ENCODE measurements around the gene SLC13A3.

Gene SLC13A3

DNA sequence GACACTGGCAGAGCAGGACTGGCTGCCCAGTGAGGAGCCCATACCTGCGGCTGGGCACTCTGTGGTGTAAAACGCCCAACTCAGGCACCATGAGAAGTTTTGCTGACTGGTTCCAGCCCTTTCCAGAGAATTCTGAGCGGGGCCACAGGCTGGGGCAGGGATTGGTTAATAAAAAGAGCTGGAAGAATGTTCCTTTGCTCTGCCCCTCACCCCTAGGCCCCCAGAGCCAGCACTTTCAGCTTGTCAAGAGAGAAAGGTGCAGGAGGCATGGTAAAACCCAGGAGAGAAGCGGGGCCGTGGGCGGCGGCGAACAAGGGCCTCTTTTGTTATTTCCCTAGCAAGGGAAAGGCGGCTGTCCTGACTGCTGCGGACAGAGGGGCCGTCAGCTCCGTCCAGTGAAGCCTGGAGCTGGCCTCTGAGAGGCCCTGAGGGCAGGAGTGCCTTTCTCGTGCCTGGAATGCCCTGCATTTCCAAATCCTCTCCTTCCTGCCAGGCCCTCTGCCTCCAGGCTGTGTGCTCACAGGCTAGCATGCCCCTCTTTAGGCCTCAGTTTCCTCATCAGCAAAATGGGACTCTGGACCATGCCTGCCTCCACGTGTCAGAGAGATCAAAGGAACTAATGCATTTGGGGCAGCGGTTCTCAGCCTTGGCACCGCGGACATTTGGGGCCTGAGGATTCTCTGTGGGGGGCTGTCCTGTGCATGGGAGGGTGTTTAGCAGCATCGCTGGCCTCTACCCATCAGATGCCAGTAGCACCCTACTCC is 12.9 kb downstream of the SLC13A3 start:
- no peaks in the 10 kb centered on the region for H3K36me3 Mint-ChIP-seq (ENCODE audit: low read depth)
- no peak overlapping the region for H3K27ac Mint-ChIP-seq
- H3K4me1 Mint-ChIP-seq (ENCODE audit: low read depth): no peaks in the 10 kb centered on the region
- no peaks in the 10 kb centered on the region for H3K9me3 Mint-ChIP-seq
- H3K4me3 Mint-ChIP-seq: no peak overlapping the region
- peaks cover 35% of the 10 kb centered on the region for H3K27me3 Mint-ChIP-seq
- no peak for DNase-seq

DNA sequence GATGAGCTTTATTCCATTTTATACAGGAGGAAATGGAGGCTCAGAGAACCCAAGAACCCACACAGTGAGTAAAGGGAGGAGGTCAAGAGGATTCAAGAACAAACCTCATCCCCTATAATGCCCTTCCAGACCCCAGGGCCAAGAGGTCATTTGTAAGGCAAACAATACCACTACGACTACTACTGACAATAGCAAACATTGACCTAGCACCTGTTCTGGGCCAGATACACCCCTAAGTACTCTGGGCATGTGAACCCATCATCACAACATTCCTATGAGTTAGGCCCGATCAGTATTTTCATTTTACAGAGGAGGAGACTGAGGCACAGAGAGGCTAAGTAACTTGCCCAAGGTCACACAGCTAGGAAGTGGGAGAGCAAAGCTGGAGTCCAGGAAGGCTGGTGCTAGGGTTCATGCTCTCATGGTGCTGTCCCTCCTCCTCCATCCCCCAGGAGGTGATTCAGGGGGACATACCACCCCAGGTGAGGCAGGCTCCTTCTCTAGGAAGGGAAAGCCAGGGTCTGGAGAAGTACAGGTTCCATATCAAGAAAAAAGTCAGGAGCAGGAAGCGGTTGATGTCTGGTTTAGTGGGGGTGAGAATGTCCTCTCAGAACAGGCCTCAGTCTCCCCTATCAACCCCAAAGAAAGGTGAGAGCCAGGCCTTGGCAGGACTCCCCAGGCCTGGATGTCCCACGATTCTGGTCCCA is 13.7 kb downstream of the SLC13A3 start:
- no peaks in the 10 kb centered on the region for H3K9me3 Mint-ChIP-seq
- H3K4me1 Mint-ChIP-seq (ENCODE audit: low read depth): no peaks in the 10 kb centered on the region
- H3K27ac Mint-ChIP-seq: no peak overlapping the region
- DNase-seq: no peak
- peaks cover 41% of the 10 kb centered on the region for H3K27me3 Mint-ChIP-seq
- H3K36me3 Mint-ChIP-seq (ENCODE audit: low read depth): no peaks in the 10 kb centered on the region
- H3K4me3 Mint-ChIP-seq: no peak overlapping the region

DNA sequence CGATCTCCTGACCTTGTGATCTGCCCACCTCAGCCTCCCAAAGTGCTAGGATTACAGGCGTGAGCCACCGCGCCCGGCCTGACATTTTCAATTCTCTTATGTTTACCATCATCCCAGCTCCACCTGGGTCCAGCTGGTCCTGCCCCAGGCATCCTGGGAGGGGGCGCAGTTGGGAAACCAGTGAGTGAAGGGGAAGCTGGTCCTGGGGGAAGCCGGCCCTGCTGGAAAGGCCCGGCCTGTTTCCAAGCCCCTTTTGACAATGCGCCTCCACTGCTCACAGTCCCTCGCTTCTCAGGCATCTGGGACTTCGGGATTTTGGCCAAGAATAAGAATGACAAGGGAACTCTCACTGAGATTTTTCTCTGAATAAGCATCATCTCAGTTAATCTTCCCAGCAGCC is 14.2 kb downstream of the SLC13A3 start:
- peaks cover 41% of the 10 kb centered on the region for H3K27me3 Mint-ChIP-seq
- H3K4me3 Mint-ChIP-seq: no peak overlapping the region
- no peaks in the 10 kb centered on the region for H3K9me3 Mint-ChIP-seq
- H3K36me3 Mint-ChIP-seq (ENCODE audit: low read depth): no peaks in the 10 kb centered on the region
- DNase-seq: no peak
- H3K4me1 Mint-ChIP-seq (ENCODE audit: low read depth): no peaks in the 10 kb centered on the region
- no peak overlapping the region for H3K27ac Mint-ChIP-seq

DNA sequence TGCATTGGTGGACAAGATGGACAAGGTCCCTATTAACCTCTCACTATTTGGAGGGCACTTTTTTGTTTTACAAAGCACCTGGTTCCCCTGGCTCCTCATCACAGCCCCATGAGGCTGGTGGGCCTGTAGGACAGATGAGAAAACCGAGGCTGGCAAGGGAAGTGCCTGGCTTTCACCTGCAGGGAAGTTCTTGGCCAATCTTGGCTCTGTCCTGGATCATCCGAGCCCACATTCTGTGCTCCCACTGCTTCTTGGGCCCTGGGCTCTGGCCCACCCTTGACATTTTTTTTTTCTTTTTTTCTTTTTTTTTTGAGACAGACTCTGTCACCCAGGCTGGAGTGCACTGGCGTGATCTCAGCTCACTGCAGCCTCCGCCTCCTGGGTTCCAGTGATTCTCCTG is 14.7 kb downstream of the SLC13A3 start:
- Mint-ChIP-seq H3K4me1 (ENCODE audit: low read depth) (no peaks in the 10 kb centered on the region), H3K9me3 (no peaks in the 10 kb centered on the region), H3K4me3 (no peak overlapping the region), H3K36me3 (ENCODE audit: low read depth) (no peaks in the 10 kb centered on the region), H3K27me3 (peaks cover 44% of the 10 kb centered on the region), H3K27ac (no peak overlapping the region)
- DNase-seq: no peak

DNA sequence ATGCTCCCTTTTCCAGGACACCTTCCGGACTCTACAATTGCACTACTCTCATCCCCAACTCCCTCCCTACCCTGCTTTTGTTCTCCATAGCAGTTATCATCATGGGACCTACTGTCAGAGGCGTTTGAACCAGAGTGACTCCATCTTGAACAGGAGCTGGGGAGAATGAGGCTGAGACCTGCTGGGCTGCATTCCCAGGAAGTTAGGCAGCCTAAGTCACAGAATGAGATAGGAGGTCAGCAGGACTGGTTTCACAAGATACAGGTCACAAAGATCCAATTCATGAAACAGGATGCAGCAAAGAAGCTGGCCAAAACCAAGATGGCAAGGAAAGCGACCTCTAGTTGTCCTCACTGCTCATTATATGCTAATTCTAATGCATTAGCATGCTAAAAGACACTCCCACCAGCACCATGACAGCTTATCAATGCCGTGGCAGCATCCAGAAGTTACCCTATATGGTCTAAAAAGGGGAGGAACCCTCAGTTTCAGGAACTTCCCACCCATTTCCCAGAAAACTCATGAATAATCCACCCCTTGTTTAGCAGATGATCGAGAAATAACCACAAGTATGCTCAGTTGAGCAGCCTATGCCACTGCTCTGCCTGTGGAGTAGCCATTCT is 15.6 kb downstream of the SLC13A3 start:
- no peak overlapping the region for H3K27ac Mint-ChIP-seq
- H3K9me3 Mint-ChIP-seq: no peaks in the 10 kb centered on the region
- DNase-seq: no peak
- H3K4me3 Mint-ChIP-seq: no peak overlapping the region
- H3K4me1 Mint-ChIP-seq (ENCODE audit: low read depth): no peaks in the 10 kb centered on the region
- H3K36me3 Mint-ChIP-seq (ENCODE audit: low read depth): no peaks in the 10 kb centered on the region
- peaks cover 48% of the 10 kb centered on the region for H3K27me3 Mint-ChIP-seq

GRCh38 chr20:46634528-46634927 is 16.7 kb downstream of the SLC13A3 start:
- Mint-ChIP-seq H3K27ac (no peak overlapping the region), H3K36me3 (ENCODE audit: low read depth) (no peaks in the 10 kb centered on the region), H3K9me3 (peaks cover 9% of the 10 kb centered on the region), H3K4me1 (ENCODE audit: low read depth) (no peaks in the 10 kb centered on the region), H3K27me3 (peaks cover 51% of the 10 kb centered on the region), H3K4me3 (no peak overlapping the region)
- DNase-seq: no peak

DNA sequence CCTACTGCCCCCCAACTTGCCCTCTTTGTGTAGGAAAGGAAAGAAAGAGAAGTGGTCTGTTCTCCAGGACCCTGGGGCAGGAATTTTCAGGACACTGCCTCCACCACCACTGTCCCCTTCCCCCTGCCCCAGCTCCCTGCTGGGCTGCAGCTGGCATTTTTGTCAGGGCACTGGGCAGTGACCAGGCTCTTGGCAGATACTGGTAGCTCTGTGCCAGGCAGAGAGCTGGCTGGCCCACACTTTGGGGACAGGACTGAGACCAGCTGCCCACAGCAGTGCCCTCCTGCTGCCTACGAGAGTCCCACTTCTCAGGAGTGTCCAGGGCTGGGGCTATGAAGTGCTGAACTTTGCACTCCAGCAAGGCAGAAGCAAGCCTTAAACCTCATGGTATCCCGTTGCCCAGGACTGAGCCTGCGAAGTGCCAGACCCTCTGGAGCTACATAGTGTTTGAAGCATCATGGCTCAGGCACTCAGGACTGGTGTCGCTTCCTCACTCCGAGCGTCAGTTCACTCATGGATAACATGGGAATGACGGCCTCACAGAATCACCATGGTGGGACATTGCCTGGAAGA is 19.3 kb downstream of the SLC13A3 start:
- DNase-seq: no peak
- Mint-ChIP-seq H3K27ac (no peak overlapping the region), H3K27me3 (peaks cover 63% of the 10 kb centered on the region), H3K4me1 (ENCODE audit: low read depth) (no peaks in the 10 kb centered on the region), H3K4me3 (no peak overlapping the region), H3K36me3 (ENCODE audit: low read depth) (no peaks in the 10 kb centered on the region), H3K9me3 (peaks cover 13% of the 10 kb centered on the region)

- Mint-ChIP-seq H3K4me1 (ENCODE audit: low read depth) (no peaks in the 10 kb centered on the region), H3K27me3 (peaks cover 69% of the 10 kb centered on the region), H3K27ac (no peak overlapping the region), H3K9me3 (peaks cover 16% of the 10 kb centered on the region), H3K4me3 (no peak overlapping the region), H3K36me3 (ENCODE audit: low read depth) (no peaks in the 10 kb centered on the region)
- DNase-seq: no peak
These were observed 19.9 kb downstream of the SLC13A3 start for GRCh38 chr20:46631212-46631869.

- peaks cover 66% of the 10 kb centered on the region for H3K27me3 Mint-ChIP-seq
- H3K9me3 Mint-ChIP-seq: peaks cover 16% of the 10 kb centered on the region
- H3K4me3 Mint-ChIP-seq: no peak overlapping the region
- DNase-seq: no peak
- H3K27ac Mint-ChIP-seq: no peak overlapping the region
- no peaks in the 10 kb centered on the region for H3K4me1 Mint-ChIP-seq (ENCODE audit: low read depth)
- no peaks in the 10 kb centered on the region for H3K36me3 Mint-ChIP-seq (ENCODE audit: low read depth)
These were observed 21.0 kb downstream of the SLC13A3 start for GRCh38 chr20:46630306-46630705.

DNA sequence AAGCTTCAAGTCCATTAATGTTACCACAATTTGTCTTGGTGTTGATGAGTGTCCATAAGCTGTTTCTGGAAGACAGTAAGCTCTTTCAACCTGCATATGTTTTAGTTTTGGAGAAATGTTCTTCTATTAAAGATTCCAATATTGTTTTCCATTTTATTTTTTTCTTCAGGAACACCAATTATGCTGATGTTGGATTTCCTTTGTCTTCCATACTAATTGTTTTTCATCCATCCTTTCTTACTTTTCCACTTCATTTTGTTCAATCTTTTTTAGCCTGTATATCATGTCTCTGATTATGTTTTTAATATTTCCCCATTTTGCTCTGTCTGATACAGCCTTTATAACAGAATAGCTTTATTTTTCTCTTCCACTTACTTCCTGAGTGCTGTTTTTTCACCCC is 21.9 kb downstream of the SLC13A3 start:
- no peaks in the 10 kb centered on the region for H3K4me1 Mint-ChIP-seq (ENCODE audit: low read depth)
- no peak for DNase-seq
- no peak overlapping the region for H3K4me3 Mint-ChIP-seq
- peaks cover 16% of the 10 kb centered on the region for H3K9me3 Mint-ChIP-seq
- no peaks in the 10 kb centered on the region for H3K36me3 Mint-ChIP-seq (ENCODE audit: low read depth)
- H3K27ac Mint-ChIP-seq: no peak overlapping the region
- H3K27me3 Mint-ChIP-seq: peaks cover 61% of the 10 kb centered on the region

- Mint-ChIP-seq H3K4me1 (ENCODE audit: low read depth) (no peaks in the 10 kb centered on the region), H3K4me3 (no peak overlapping the region), H3K27ac (no peak overlapping the region), H3K27me3 (peaks cover 62% of the 10 kb centered on the region), H3K36me3 (ENCODE audit: low read depth) (no peaks in the 10 kb centered on the region), H3K9me3 (peaks cover 30% of the 10 kb centered on the region)
- DNase-seq: no peak
These were observed 24.0 kb downstream of the SLC13A3 start for GRCh38 chr20:46627234-46627633.

DNA sequence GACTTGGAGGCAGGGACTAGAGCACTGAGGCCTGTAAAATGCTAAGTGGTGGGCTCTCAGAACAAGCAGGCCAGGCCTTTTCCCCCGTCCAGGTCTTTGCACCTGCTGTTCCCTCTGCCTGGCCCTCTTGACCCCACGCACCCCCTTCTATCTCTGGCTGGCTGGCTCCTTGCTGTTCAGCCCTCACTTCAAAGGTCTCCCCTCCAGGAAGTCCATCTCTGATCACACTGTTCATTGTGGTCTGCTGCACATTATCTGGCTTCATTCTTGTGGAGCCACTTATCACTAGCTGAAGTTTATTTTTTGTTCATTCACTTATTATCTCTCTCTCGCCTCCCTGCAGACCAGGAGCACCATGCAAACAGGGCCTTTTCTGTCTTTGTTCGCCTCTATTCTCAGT is 24.5 kb downstream of the SLC13A3 start:
- no peak overlapping the region for H3K4me3 Mint-ChIP-seq

DNA sequence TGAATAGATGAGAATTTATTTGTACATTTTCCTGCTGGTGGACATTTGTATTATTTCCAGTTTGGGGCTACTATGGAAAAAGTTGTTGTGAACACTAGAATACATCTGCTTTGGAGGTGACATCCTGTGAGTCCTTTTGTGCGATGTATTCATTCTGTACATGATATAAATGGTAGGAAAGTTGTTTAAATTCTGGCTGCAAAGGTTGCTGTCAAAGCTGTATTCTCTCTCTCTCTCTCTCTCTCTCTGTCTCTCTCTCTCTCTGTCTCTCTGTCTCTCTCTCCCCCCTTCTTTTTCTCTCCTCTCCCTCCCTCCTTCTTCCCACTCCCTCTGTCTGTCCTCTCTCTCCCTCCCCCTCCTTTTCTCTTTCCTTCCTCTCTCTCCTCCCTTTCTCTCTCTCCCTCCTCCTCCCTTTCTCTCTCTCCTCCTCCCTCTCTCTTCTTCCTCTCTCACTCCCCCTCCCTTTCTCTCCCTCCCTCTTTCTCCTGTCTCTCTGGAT is 25.3 kb downstream of the SLC13A3 start:
- Mint-ChIP-seq H3K9me3 (peaks cover 30% of the 10 kb centered on the region), H3K36me3 (ENCODE audit: low read depth) (no peaks in the 10 kb centered on the region), H3K27ac (no peak overlapping the region), H3K4me1 (ENCODE audit: low read depth) (no peaks in the 10 kb centered on the region), H3K27me3 (peaks cover 58% of the 10 kb centered on the region), H3K4me3 (no peak overlapping the region)
- DNase-seq: no peak

More for the DNA sequence above, 24.5 kb downstream of the SLC13A3 start:
- DNase-seq: no peak
- Mint-ChIP-seq H3K9me3 (peaks cover 30% of the 10 kb centered on the region), H3K27ac (no peak overlapping the region), H3K36me3 (ENCODE audit: low read depth) (no peaks in the 10 kb centered on the region), H3K27me3 (peaks cover 65% of the 10 kb centered on the region), H3K4me1 (ENCODE audit: low read depth) (no peaks in the 10 kb centered on the region)

GRCh38 chr20:46624946-46625345 is 26.3 kb downstream of the SLC13A3 start:
- H3K4me3 Mint-ChIP-seq: no peak overlapping the region
- H3K27ac Mint-ChIP-seq: no peak overlapping the region
- H3K9me3 Mint-ChIP-seq: peaks cover 25% of the 10 kb centered on the region
- no peaks in the 10 kb centered on the region for H3K36me3 Mint-ChIP-seq (ENCODE audit: low read depth)
- H3K27me3 Mint-ChIP-seq: peaks cover 54% of the 10 kb centered on the region
- no peak for DNase-seq
- H3K4me1 Mint-ChIP-seq (ENCODE audit: low read depth): no peaks in the 10 kb centered on the region
